Esophagus squamous epithelium (tissue), 5 donors: ENCODE measurements around the gene ANK3. TPM values are rescaled to one million over a fixed set of nuclear protein-coding genes. Genes with fewer than 3 reads are reported as not detected.

Experiments used
- DNase-seq: peaks from one replicate; lab custom pipeline; 2025; lab: John Stamatoyannopoulos, UW
- H3K27ac ChIP-seq, 4 donors: fragments of 200-600 bp; sonication (generic); one replicate each; pipeline ENCODE4 v1.5.1; 2016 to 2019; ENCODE audit warnings: mild to moderate bottlenecking in 1 of 4
- H3K27me3 ChIP-seq, 4 donors: fragments of 200-600 bp; sonication (generic); 1 replicate in 3 of 4; 2 replicates in 1 of 4; pipeline versions ENCODE4 v1.5.1 to v1.6.0; 2017 to 2021; ENCODE audit warnings: antibody characterized with exemption in 1 of 4
- H3K36me3 ChIP-seq, 3 donors: fragments of 200-600 bp; sonication (generic); one replicate each; pipeline ENCODE4 v1.5.1; 2016 to 2019
- H3K4me1 ChIP-seq, 3 donors: fragments of 200-600 bp; sonication (generic); one replicate each; pipeline ENCODE4 v1.5.1; 2017 to 2019
- H3K4me3 ChIP-seq, 4 donors: fragments of 200-600 bp; sonication (generic); 1 replicate in 3 of 4; 2 replicates in 1 of 4; pipeline ENCODE4 v1.5.1; 2016 to 2019; ENCODE audit warnings: mild to moderate bottlenecking in 2 of 4, moderate library complexity in 1 of 4
- H3K9me3 ChIP-seq, 3 donors: fragments of 200-600 bp; sonication (generic); one replicate each; pipeline ENCODE4 v1.5.1; 2016 to 2019
- CTCF ChIP-seq, 6 experiments: fragments of 450-650 bp in 4 of 6; fragments of 200-600 bp in 2 of 6; sonication (generic) in 2 of 6; IDR thresholded peaks; one replicate each; pipeline ENCODE4 v1.5.1; 2016 to 2019; ENCODE audit warnings: antibody characterized with exemption in 6 of 6, mild to moderate bottlenecking in 4 of 6, moderate library complexity in 4 of 6
- POLR2A ChIP-seq, 4 donors: fragments of 450-650 bp; IDR thresholded peaks; one replicate each; pipeline ENCODE4 v1.6.1; 2017; ENCODE audit warnings: antibody characterized with exemption in 4 of 4, mild to moderate bottlenecking in 4 of 4, moderate library complexity in 3 of 4
- WGBS, 2 donors: methylation state at CpG; one replicate each; pipeline ENCODE4 v1.1.5; 2018; 5-methylcytosine and 5-hydroxymethylcytosine counted together
- intact Hi-C: fragments of 100-400 bp; cut with DNase I; formaldehyde crosslinking; loops from one replicate; pipeline ENCODE4 v1.15.0; 2022
- total RNA-seq, 4 donors: library from RNA; depleted of rRNA; stranded (reverse); fragments of >200 nt; gene quantifications; one replicate each; pipeline ENCODE4 v1.1.0, GENCODE V29; 2016
- donor health status: DM: yes; HTN: yes; CAD: no.

ANK3 gene
- total RNA-seq, 4 donors from 2014 or later, result 23.1 to 59.1 (median 33.0) TPM

GRCh38 chr10:60029475-60029874 is 360.2 kb downstream of the ANK3 start:
- H3K27ac ChIP-seq, result no peak overlapping the region
- H3K4me1 ChIP-seq, result peaks cover 4 to 18% (median 5%) of the 10 kb centered on the region in 3 donors
- no peaks in the 10 kb centered on the region for H3K36me3 ChIP-seq
- H3K9me3 ChIP-seq, result no peaks in the 10 kb centered on the region
- 65 to 85% methylated on average over 6 of the region's 6 CpGs for WGBS, 2 donors
- DNase-seq, result no peak
- intact Hi-C loops, result no loop called here
- no peak overlapping the region for H3K4me3 ChIP-seq
- no peaks in the 10 kb centered on the region for H3K27me3 ChIP-seq
- TF ChIP-seq CTCF (IDR thresholded peaks at IDR 0.05) (no peak), POLR2A (IDR thresholded peaks at IDR 0.05) (no peak)

- Histone ChIP-seq H3K36me3 (no peaks in the 10 kb centered on the region), H3K27me3 (no peaks in the 10 kb centered on the region), H3K27ac (no peak overlapping the region), H3K4me3 (no peak overlapping the region), H3K4me1 (peaks cover 4 to 18% (median 5%) of the 10 kb centered on the region in 3 donors), H3K9me3 (no peaks in the 10 kb centered on the region)
- TF ChIP-seq POLR2A (IDR thresholded peaks at IDR 0.05), result no peak
- no peak for TF ChIP-seq CTCF (IDR thresholded peaks at IDR 0.05)
- intact Hi-C loops, result no loop called here
- WGBS, 2 donors, result 78 to 79% methylated on average over 1 of the region's 1 CpG
- no peak for DNase-seq
Observed at GRCh38 chr10:60028081-60028480, 361.6 kb downstream of the ANK3 start.

- no peak overlapping the region for H3K4me3 ChIP-seq
- no peak for DNase-seq
- no peaks in the 10 kb centered on the region for H3K4me1 ChIP-seq
- no peak overlapping the region for H3K27ac ChIP-seq
- intact Hi-C loops, result no loop called here
- H3K36me3 ChIP-seq, result no peaks in the 10 kb centered on the region
- H3K27me3 ChIP-seq, result no peaks in the 10 kb centered on the region
- H3K9me3 ChIP-seq, result no peaks in the 10 kb centered on the region
- TF ChIP-seq CTCF (IDR thresholded peaks at IDR 0.05), result no peak
- no peak for TF ChIP-seq POLR2A (IDR thresholded peaks at IDR 0.05)
- WGBS, 2 donors, result 92 to 100% methylated on average over 1 of the region's 1 CpG
Observed at GRCh38 chr10:60025279-60025678, 364.4 kb downstream of the ANK3 start.

DNA sequence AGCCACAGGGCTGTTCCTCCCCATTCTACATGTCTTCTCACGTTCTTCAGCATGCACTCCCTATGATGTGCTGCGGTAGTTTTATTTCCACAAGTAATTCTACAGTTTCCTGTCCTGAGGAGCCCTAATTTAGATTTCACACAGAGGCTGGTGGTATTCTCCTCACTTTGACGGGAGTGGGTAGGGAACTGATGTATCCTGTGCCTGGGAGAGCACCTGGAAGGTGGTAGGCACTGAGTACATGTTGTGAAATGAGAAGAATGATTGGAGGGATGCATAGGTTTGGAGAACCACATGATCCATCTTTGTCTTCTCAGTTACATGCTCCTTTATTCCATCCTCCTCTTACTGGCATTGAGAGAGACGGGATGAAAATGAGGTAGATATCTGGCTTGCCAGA is 365.2 kb downstream of the ANK3 start:
- intact Hi-C loops, result no loop called here
- TF ChIP-seq CTCF (IDR thresholded peaks at IDR 0.05), result no peak
- no peak for TF ChIP-seq POLR2A (IDR thresholded peaks at IDR 0.05)
- DNase-seq, result no peak
- Histone ChIP-seq H3K36me3 (no peaks in the 10 kb centered on the region), H3K27me3 (no peaks in the 10 kb centered on the region), H3K9me3 (no peaks in the 10 kb centered on the region), H3K4me3 (no peak overlapping the region), H3K27ac (no peak overlapping the region), H3K4me1 (no peaks in the 10 kb centered on the region)
- WGBS, 2 donors, result 83 to 84% methylated on average over 3 to 4 of the region's 4 CpGs

- TF ChIP-seq CTCF (IDR thresholded peaks at IDR 0.05) (no peak), POLR2A (IDR thresholded peaks at IDR 0.05) (no peak)
- no peaks in the 10 kb centered on the region for H3K9me3 ChIP-seq
- intact Hi-C loops, result no loop called here
- no peaks in the 10 kb centered on the region for H3K36me3 ChIP-seq
- H3K4me3 ChIP-seq, result no peak overlapping the region
- H3K4me1 ChIP-seq, result no peaks in the 10 kb centered on the region
- no peak for DNase-seq
- H3K27ac ChIP-seq, result no peak overlapping the region
- 79 to 93% methylated on average over 1 to 2 of the region's 2 CpGs for WGBS, 2 donors
- H3K27me3 ChIP-seq, result no peaks in the 10 kb centered on the region
Observed at GRCh38 chr10:60023155-60023877, 366.4 kb downstream of the ANK3 start.
